GM23338 (cell line): ENCODE measurements around the gene LDLRAD3.

Experiments
- CREB1 ChIP-seq: fragments of 250-450 bp; sonication (Bioruptor Pico); IDR thresholded peaks from 2 replicates; pipeline ENCODE4 v1.5.0; 2020; ENCODE audit warnings: low read depth, mild to moderate bottlenecking, moderate library complexity
- EZH2 ChIP-seq: fragments of 200-600 bp; sonication (generic); IDR thresholded peaks from one replicate; pipeline ENCODE4 v1.8.0; 2017; ENCODE audit warnings: antibody characterized with exemption, mild to moderate bottlenecking, low read depth; ENCODE audit not compliant: unreplicated experiment
- EZH2phosphoT487 ChIP-seq: fragments of 200-600 bp; sonication (generic); IDR thresholded peaks from one replicate; pipeline ENCODE4 v1.8.1; 2018; ENCODE audit warnings: antibody characterized with exemption; ENCODE audit not compliant: unreplicated experiment
- NANOG ChIP-seq: IDR thresholded peaks from 2 replicates; pipeline ENCODE4 v1.6.1; 2016; ENCODE audit warnings: antibody characterized with exemption, borderline replicate concordance
- POLR2AphosphoS5 ChIP-seq: IDR thresholded peaks from 2 replicates; pipeline ENCODE4 v1.6.1; 2016; ENCODE audit warnings: antibody characterized with exemption, low read depth
- ZNF331 ChIP-seq: fragments of 250-450 bp; sonication (Bioruptor Pico); IDR thresholded peaks from 2 replicates; pipeline ENCODE4 v1.5.0; 2020; ENCODE audit warnings: low read depth, mild to moderate bottlenecking, moderate library complexity
- TF ChIP-seq, protein P1 (sequence below), 2 experiments: fragments of 200-600 bp in 1 of 2; sonication (generic) in 1 of 2; conservative IDR thresholded peaks; 2 replicates each; pipeline versions ENCODE4 v1.5.1 to v1.6.1; 2016 to 2017; ENCODE audit warnings: antibody characterized with exemption in 2 of 2, low read depth in 2 of 2, mild to moderate bottlenecking in 2 of 2, moderate library complexity in 1 of 2
- TF ChIP-seq, protein P2 (sequence below): IDR thresholded peaks from one replicate; pipeline ENCODE4 v1.6.1; 2018; ENCODE audit warnings: antibody characterized with exemption; ENCODE audit not compliant: unreplicated experiment

DNA sequence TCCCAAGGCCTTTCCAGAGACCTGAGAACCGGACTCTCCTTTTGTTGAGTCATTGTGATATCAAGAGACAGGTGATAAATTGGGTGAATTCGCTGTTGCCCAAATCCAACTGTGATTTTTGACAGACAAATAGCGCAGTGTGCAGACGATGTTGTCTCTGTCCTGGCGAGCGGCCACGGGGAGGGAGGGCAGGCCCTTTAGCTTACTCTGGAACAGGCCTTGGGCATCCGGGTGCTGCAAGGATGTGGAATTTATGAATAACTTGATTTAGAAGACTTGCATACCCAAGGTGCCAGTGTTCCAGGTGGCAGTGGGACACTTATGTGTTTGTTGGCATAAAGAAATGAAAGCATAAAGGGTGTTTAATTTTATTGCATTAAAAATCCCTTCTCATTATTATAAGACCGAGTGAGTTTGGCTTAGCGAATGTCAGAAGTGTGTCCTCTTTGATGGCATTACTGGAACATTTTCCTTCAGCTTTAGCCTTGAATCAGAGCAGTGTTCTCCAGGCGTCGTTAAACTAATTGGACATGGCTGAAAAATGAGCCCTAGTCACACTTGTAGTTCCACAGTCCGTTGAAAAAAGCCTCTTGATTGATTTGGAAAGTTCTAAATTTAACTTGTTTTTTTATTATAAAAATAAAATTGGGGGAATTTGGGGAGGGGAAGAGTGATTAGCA, 9.4 kb downstream of the LDLRAD3 start:
- TF ChIP-seq, protein P1, sequence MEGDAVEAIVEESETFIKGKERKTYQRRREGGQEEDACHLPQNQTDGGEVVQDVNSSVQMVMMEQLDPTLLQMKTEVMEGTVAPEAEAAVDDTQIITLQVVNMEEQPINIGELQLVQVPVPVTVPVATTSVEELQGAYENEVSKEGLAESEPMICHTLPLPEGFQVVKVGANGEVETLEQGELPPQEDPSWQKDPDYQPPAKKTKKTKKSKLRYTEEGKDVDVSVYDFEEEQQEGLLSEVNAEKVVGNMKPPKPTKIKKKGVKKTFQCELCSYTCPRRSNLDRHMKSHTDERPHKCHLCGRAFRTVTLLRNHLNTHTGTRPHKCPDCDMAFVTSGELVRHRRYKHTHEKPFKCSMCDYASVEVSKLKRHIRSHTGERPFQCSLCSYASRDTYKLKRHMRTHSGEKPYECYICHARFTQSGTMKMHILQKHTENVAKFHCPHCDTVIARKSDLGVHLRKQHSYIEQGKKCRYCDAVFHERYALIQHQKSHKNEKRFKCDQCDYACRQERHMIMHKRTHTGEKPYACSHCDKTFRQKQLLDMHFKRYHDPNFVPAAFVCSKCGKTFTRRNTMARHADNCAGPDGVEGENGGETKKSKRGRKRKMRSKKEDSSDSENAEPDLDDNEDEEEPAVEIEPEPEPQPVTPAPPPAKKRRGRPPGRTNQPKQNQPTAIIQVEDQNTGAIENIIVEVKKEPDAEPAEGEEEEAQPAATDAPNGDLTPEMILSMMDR (conservative IDR thresholded peaks at IDR 0.05; ENCODE audit: low read depth in 2 of 2): no peak
- TF ChIP-seq CREB1 (CRISPR knock-in tag): no peak
- no peak for TF ChIP-seq EZH2
- TF ChIP-seq POLR2AphosphoS5: no peak
- TF ChIP-seq ZNF331 (CRISPR knock-in tag): no peak
- no peak for TF ChIP-seq EZH2phosphoT487
- TF ChIP-seq, protein P2, sequence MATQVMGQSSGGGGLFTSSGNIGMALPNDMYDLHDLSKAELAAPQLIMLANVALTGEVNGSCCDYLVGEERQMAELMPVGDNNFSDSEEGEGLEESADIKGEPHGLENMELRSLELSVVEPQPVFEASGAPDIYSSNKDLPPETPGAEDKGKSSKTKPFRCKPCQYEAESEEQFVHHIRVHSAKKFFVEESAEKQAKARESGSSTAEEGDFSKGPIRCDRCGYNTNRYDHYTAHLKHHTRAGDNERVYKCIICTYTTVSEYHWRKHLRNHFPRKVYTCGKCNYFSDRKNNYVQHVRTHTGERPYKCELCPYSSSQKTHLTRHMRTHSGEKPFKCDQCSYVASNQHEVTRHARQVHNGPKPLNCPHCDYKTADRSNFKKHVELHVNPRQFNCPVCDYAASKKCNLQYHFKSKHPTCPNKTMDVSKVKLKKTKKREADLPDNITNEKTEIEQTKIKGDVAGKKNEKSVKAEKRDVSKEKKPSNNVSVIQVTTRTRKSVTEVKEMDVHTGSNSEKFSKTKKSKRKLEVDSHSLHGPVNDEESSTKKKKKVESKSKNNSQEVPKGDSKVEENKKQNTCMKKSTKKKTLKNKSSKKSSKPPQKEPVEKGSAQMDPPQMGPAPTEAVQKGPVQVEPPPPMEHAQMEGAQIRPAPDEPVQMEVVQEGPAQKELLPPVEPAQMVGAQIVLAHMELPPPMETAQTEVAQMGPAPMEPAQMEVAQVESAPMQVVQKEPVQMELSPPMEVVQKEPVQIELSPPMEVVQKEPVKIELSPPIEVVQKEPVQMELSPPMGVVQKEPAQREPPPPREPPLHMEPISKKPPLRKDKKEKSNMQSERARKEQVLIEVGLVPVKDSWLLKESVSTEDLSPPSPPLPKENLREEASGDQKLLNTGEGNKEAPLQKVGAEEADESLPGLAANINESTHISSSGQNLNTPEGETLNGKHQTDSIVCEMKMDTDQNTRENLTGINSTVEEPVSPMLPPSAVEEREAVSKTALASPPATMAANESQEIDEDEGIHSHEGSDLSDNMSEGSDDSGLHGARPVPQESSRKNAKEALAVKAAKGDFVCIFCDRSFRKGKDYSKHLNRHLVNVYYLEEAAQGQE: no peak
- TF ChIP-seq NANOG: no peak
